ENCODE measurements around the gene RING1.

DNA sequence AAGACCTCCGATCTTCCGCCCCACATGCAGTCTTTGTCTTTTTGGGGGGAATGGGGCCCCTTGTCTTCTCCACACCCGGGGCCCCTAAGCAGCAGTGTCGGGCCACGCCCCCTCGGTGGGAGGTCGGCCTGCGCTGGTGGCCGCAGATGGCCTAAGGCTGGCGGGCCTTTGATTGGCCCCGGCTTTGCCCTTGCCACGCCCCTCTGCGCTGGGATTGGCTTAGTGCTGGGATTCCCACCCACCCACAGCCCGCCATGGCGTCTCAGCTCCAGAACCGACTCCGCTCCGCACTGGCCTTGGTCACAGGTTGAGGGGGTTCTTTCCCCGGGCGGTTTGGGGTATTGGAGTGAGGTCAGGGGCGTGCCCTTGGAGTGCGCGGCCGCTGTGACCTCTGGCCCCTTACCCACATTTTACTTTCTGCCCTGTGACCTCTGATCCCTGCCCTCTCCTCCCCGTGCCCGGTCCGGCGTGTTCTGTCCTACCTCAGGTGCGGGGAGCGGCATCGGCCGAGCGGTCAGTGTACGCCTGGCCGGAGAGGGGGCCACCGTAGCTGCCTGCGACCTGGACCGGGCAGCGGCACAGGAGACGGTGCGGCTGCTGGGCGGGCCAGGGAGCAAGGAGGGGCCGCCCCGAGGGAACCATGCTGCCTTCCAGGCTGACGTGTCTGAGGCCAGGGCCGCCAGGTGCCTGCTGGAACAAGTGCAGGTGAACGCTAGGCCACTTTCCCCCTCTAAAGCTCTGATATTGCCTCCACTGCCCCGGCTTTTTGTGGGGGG lies 3.7 kb upstream of the RING1 start, which contains the start of gene HSD17B8:
- TF ChIP-seq, protein P1, sequence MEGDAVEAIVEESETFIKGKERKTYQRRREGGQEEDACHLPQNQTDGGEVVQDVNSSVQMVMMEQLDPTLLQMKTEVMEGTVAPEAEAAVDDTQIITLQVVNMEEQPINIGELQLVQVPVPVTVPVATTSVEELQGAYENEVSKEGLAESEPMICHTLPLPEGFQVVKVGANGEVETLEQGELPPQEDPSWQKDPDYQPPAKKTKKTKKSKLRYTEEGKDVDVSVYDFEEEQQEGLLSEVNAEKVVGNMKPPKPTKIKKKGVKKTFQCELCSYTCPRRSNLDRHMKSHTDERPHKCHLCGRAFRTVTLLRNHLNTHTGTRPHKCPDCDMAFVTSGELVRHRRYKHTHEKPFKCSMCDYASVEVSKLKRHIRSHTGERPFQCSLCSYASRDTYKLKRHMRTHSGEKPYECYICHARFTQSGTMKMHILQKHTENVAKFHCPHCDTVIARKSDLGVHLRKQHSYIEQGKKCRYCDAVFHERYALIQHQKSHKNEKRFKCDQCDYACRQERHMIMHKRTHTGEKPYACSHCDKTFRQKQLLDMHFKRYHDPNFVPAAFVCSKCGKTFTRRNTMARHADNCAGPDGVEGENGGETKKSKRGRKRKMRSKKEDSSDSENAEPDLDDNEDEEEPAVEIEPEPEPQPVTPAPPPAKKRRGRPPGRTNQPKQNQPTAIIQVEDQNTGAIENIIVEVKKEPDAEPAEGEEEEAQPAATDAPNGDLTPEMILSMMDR (IDR thresholded peaks at IDR 0.05; ENCODE audit: low read depth, low read length) = no peak
- TF ChIP-seq, protein P2, sequence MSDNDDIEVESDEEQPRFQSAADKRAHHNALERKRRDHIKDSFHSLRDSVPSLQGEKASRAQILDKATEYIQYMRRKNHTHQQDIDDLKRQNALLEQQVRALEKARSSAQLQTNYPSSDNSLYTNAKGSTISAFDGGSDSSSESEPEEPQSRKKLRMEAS (IDR thresholded peaks at IDR 0.05; ENCODE audit: low read depth, low read length) = no peak
- no peak for TF ChIP-seq POLR2A (IDR thresholded peaks at IDR 0.05; ENCODE audit: extremely low read depth, insufficient read length)

Measured in NB4 (cell line).